Subcutaneous adipose tissue (tissue), 4 donors: ENCODE data around the gene L1TD1. TPM values are rescaled to one million over a fixed set of nuclear protein-coding genes. Genes with fewer than 3 reads are reported as not detected.

Experiments used
- CTCF ChIP-seq: fragments of 450-650 bp; IDR thresholded peaks from one replicate; pipeline ENCODE4 v1.5.1; 2016; ENCODE audit warnings: low read depth, mild to moderate bottlenecking, control low read depth, antibody characterized with exemption, moderate library complexity
- total RNA-seq, 4 donors: library from RNA; depleted of rRNA; stranded (reverse); fragments of >200 nt; gene quantifications; one replicate each; pipeline ENCODE4 v1.1.0, GENCODE V29; 2016

Gene L1TD1
- total RNA-seq, 4 donors from 2014 or later, result 0.22 to 0.34 TPM; not detected in 2

- no peak for TF ChIP-seq CTCF
Measured at GRCh38 chr1:62210960-62211359, 16.3 kb downstream of the L1TD1 start.

- TF ChIP-seq CTCF, result no peak
Measured at GRCh38 chr1:62212411-62212810, 17.8 kb downstream of the L1TD1 start.

DNA sequence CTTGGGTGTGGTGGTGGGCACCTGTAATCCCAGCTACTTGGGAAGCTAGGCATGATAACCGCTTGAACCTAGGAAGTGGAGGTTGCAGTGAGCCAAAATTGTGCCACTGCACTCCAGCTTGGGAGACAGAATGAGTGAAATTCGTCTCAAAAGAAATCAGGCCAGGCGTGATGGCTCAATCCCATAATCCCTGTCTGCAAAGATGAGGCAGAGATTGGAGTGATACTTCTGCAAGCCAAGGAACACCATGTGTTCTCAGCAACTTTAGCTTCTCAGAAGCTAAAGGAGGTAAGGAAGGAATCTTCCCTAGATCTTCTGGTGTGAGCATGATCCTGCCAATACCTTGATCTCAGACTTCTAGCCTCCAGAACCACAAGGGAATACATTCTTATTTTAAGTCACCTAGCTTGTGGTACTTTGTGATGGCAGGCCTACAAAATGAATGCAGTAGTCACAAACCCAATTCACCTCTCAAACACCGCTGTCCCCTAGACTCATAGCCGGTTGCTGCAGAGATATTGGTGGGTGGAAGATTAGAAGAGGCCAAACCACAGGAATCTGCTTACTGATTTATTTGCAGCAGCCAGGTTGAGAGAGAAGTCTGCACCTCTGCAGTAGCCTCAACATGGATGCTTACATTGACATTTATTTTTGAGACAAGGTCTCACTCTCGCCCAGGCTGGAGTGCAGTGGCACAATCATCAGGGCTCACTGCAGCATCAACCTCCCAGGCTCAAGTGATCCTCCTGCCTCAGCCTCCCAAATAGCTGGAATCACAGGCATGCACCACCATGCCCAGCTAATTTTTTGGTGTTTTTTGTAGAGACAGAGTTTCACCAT is 18.6 kb downstream of the L1TD1 start:
- TF ChIP-seq CTCF, result no peak

- no peak for TF ChIP-seq CTCF
Measured at GRCh38 chr1:62218604-62219003, 24.0 kb downstream of the L1TD1 start.

DNA sequence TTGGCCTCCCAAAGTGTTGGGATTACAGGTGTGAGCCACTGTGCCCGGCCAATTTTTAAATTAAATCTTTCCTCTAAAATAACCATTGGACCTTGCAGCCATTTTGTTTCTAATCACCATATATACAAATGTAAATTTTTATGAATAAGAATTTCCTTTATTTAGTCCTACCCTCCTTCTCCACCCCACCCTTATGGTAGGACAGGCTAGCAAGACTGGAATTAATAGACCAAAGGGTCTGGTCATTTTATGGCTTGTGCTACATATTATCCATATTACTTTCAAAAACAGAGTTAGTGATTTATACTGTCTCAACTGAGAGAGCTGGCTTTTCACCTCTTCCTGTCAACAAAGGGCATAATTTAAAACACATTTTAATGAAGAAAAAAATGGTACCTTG is 26.5 kb downstream of the L1TD1 start:
- no peak for TF ChIP-seq CTCF

GRCh38 chr1:62222321-62222720 is 27.7 kb downstream of the L1TD1 start:
- no peak for TF ChIP-seq CTCF

- no peak for TF ChIP-seq CTCF
Measured at GRCh38 chr1:62224182-62224581, 29.5 kb downstream of the L1TD1 start.
